Fibroblast of pulmonary artery (primary cell): ENCODE data around the gene BFSP2.

Source experiments
- DNase-seq: peaks from one replicate; pipeline ENCODE4 v3.0.0-alpha.2; 2010; ENCODE audit warnings: low read depth
- H3K4me3 ChIP-seq: replicated peaks from 2 replicates; pipeline ENCODE4 v1.5.1; 2011; ENCODE audit warnings: low read depth, mild to moderate bottlenecking, control low read depth, low read length, moderate library complexity
- TF ChIP-seq, protein P1 (sequence below): IDR thresholded peaks from 2 replicates; pipeline ENCODE4 v1.5.1; 2011; ENCODE audit warnings: mild to moderate bottlenecking, control low read depth, low read length, inconsistent platforms; ENCODE audit errors: missing control alignments

BFSP2 gene

GRCh38 chr3:133426721-133427120 is 26.9 kb downstream of the BFSP2 start:
- no peak overlapping the region for H3K4me3 ChIP-seq
- TF ChIP-seq, protein P1, sequence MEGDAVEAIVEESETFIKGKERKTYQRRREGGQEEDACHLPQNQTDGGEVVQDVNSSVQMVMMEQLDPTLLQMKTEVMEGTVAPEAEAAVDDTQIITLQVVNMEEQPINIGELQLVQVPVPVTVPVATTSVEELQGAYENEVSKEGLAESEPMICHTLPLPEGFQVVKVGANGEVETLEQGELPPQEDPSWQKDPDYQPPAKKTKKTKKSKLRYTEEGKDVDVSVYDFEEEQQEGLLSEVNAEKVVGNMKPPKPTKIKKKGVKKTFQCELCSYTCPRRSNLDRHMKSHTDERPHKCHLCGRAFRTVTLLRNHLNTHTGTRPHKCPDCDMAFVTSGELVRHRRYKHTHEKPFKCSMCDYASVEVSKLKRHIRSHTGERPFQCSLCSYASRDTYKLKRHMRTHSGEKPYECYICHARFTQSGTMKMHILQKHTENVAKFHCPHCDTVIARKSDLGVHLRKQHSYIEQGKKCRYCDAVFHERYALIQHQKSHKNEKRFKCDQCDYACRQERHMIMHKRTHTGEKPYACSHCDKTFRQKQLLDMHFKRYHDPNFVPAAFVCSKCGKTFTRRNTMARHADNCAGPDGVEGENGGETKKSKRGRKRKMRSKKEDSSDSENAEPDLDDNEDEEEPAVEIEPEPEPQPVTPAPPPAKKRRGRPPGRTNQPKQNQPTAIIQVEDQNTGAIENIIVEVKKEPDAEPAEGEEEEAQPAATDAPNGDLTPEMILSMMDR, result no peak
- peak; percentile 63 for DNase-seq

DNA sequence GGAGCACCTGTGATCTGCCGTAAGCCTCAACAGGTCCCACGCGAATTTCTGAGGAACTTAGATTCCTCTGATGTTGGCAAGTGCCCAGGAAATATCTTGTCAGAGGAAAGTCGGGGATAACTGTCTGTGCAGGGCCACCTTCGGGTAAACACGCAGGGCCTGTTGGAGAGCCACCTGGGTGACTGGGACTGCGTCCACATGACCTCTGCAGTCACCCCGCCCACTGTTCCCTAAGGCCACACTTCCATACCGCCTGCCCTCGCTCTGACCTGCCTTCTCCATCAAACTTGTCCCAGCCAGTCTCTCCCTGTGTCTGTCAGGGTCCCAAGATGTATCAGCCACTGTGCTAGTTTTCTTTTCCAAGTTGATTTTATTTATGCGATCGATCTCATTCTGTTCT is 28.7 kb downstream of the BFSP2 start:
- TF ChIP-seq, protein P1, result no peak
- DNase-seq, result no peak
- H3K4me3 ChIP-seq, result no peak overlapping the region

DNA sequence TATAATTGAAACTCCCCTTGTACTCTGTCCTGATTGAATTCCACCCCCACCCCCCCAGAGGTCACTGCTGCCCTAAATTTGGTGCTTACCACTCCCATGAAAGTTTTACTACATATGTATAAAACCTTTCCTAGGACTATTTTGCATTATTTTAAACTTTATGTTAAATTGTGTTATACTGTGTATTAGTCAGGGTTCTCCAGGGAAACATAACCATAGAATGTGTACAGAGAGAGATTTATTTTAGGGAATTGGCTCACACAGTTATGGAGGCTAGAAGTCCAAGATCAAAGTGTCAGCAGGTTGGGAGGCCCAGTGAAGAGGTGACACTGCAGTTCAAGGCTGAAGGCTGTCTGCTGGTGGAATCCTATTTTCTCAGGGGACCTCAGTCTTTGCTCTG is 29.2 kb downstream of the BFSP2 start:
- no peak overlapping the region for H3K4me3 ChIP-seq
- TF ChIP-seq, protein P1, result no peak
- no peak for DNase-seq

DNA sequence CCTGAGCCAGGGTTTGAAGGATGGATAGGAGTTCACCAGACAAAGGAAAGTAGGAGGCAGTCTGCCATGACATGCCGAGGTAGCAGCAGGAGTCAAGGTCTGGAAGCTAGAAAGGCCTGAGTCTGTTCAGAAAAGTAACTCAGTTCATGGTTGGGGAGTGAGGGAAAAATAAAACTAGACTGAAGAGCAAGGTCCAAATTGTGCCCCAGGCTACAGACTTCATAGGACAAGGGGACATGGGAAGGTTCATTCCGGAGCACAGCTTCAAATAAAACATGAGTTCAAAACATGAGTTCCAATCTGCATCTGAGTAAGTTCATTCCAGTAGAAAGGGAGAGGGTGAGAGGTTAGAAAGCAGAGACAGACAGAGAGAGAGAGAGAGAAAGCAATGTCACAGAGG is 39.7 kb downstream of the BFSP2 start:
- TF ChIP-seq, protein P1, result no peak
- H3K4me3 ChIP-seq, result no peak overlapping the region
- DNase-seq, result no peak

GRCh38 chr3:133440652-133441051 is 40.8 kb downstream of the BFSP2 start:
- TF ChIP-seq, protein P1, result no peak
- no peak overlapping the region for H3K4me3 ChIP-seq
- DNase-seq, result no peak

DNA sequence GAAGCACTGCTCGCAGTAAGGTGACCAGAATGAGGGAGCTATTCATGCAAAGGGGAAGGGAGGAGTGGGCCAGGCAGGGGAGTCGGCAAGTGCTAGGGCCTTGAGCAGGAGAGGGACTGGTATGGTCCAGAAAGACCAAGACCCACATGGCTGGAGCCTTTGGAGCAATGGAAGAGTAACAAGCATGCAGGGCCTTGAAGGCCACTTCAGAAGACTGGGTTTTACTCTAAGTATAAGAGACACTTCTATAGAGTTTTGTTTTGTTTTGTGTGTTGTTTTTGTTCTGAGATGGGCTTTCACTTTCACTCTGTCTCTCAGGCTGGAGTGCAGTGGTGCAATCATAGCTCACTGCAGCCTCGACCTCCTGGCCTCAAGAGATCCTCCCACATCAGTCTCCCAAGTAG is 42.0 kb downstream of the BFSP2 start:
- no peak for DNase-seq
- TF ChIP-seq, protein P1, result no peak
- no peak overlapping the region for H3K4me3 ChIP-seq

DNA sequence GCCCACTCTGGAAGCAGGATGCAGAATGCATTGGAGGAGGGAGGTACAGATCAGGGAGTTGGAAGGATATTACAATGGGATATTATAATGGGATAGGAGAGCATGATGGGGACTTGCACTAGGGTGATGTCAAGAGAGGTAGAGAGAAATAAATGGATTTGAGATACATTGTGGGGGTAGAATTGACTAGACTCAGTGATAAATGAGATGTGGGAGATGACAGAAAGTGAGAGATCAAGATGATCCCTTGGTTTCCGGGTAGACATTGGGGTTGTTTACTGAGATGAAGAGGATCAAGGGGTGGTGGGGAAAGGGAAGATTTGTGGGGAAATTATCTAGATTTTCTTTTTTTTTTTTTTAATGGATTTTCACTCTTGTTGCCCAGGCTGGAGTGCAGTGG is 42.7 kb downstream of the BFSP2 start:
- no peak overlapping the region for H3K4me3 ChIP-seq
- TF ChIP-seq, protein P1, result no peak
- no peak for DNase-seq
